ES-I3 (cell line): ENCODE data around the gene PANK4.

Source experiments
- H3K36me3 ChIP-seq: 2 replicates; pipeline ENCODE4 v1.6.1; 2013; ENCODE audit warnings: mild to moderate bottlenecking, low read length, control low read depth, moderate library complexity; ENCODE audit not compliant: insufficient read depth
- H3K4me1 ChIP-seq: 2 replicates; pipeline ENCODE4 v1.6.1; 2013; ENCODE audit warnings: mild to moderate bottlenecking, control low read depth, low read length; ENCODE audit not compliant: insufficient read depth
- H3K9ac ChIP-seq: 2 replicates; pipeline ENCODE4 v1.6.1; 2013; ENCODE audit warnings: low read depth, mild to moderate bottlenecking, low read length, moderate library complexity
- H3K9me3 ChIP-seq: 2 replicates; pipeline ENCODE4 v1.6.1; 2013; ENCODE audit warnings: mild to moderate bottlenecking, low read length, moderate library complexity; ENCODE audit not compliant: control insufficient read depth, insufficient read depth

PANK4 gene

DNA sequence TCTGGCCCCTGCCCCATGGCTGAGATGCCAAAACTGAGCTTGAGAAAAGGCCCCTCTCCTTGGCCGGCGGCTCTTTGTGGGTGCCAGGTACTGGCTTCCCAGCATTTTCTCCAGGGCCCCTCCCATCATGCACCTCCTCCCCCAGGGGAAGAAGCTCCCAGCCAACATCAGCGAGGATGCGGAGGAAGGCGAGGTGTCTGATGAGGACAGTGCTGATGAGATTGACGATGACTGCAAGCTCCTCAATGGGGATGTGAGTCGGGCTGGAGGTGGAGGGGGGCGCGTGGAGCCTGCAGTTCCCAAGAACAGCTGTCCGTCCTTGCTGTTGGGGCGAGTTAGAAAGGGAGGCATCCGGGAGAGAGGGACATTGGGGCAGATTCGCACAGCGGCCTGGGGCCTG, 36.8 kb downstream of the PANK4 start:
- H3K4me1 ChIP-seq, result no peaks in the 10 kb centered on the region
- no peaks in the 10 kb centered on the region for H3K36me3 ChIP-seq
- H3K9me3 ChIP-seq, result no peaks in the 10 kb centered on the region
- no peak overlapping the region for H3K9ac ChIP-seq

DNA sequence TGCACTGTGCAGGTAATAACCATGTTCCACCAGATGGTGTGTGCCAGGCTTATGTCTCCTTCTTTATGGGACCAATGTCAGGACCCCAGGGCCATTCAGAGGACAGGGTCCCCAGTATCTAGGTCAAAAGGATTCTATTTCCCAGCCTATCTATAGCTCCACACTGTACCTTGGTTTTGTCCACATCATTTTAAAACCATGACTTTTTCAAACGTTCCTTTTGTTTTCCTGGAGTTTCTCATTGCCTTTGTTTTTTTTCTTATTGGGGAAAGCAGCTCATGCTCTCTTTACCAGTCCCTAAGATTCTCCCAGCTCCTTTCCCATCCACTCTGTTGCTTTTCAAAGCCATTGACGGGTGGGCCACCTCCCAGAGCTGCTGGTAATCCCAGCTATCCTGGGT, 37.7 kb downstream of the PANK4 start:
- H3K4me1 ChIP-seq, result no peaks in the 10 kb centered on the region
- no peaks in the 10 kb centered on the region for H3K9me3 ChIP-seq
- H3K36me3 ChIP-seq, result no peaks in the 10 kb centered on the region
- no peak overlapping the region for H3K9ac ChIP-seq

DNA sequence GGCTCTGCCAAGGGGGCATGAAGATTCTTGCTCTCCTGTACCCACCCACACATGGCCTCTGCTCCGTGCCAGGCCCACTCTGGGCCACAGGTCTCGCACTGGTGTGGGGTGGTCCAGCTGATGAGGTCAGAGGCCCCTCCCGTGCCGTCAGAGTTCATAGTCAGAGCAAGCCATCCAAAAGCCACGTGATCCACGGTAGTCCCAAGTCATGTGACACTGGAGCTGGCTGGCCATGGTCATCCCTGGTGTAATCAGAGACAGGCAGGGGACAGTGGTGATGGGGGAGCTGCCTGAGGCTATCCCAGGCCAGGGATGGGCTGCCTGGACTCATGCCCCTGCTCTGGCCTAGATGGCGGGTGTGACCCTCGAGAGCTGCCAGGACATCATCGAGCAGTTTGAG, 39.8 kb downstream of the PANK4 start:
- Histone ChIP-seq H3K4me1 (no peaks in the 10 kb centered on the region), H3K36me3 (no peaks in the 10 kb centered on the region), H3K9me3 (no peaks in the 10 kb centered on the region), H3K9ac (no peak overlapping the region)

DNA sequence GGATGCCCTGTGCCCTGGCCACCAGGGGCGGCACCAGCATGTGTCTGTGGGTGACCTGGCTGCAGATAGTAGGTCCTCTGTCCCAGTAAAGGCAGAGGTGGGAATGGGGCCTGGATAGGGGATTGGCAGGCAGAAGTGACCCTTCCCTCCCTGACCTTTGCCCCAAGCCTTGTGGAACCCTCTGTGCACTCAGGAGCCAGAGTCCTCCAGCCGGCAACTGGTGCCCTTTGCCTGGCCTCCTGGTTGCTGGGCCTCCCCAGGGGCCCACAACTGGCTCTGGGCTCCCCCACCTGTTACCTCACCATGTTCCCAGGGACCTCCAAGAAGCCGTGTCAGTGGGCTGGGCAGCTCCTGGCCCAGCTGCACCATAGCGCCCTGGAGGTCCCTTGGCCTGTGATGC, 40.4 kb downstream of the PANK4 start:
- H3K36me3 ChIP-seq, result no peaks in the 10 kb centered on the region
- no peaks in the 10 kb centered on the region for H3K9me3 ChIP-seq
- H3K4me1 ChIP-seq, result no peaks in the 10 kb centered on the region

DNA sequence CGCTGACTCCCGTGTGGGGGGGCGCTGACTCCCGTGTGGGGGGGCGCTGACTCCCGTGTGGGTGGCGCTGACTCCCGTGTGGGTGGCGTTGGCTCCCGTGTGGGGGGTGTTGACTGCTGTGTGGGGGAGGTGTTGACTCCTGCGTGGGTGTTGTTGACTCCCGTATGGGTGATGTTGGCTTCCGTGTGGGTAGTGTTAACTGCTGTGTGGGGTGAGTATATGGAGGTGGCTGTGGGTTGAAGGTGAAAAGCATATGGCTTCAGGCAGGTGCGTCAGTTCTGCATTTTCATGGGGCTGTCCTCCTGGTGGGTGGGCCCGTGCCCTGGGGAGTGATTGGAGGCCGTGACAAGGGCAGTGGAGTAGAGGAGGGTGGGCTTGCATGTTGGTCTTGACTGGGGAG, 42.4 kb downstream of the PANK4 start:
- Histone ChIP-seq H3K9ac (no peak overlapping the region), H3K36me3 (no peaks in the 10 kb centered on the region), H3K9me3 (no peaks in the 10 kb centered on the region), H3K4me1 (no peaks in the 10 kb centered on the region)

More for the DNA sequence above, 40.4 kb downstream of the PANK4 start:
- H3K9ac ChIP-seq, result no peak overlapping the region

DNA sequence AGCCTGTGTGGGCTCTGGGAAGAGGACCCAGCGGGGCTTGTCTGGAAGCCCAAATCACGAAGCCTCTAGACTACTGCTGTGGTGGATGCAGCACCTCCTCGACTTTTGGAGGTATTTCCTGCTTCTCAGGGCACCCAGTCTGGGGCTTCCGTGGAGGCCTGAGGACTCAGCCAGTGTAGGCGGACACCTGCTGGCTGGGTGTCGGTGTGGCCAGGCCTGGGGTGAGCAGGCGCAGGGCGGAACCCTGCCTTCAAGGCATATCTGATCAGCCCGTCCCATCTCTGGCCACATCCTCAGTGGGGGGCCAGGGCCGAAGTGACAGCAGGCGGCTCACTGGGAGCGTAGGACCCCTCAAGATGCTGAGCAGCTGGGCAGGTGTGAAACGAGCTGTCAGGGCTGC, 43.4 kb downstream of the PANK4 start:
- H3K9ac ChIP-seq, result no peak overlapping the region
- no peaks in the 10 kb centered on the region; the same call in 1 of the 2 replicates for H3K4me1 ChIP-seq
- H3K9me3 ChIP-seq, result no peaks in the 10 kb centered on the region
- H3K36me3 ChIP-seq, result no peaks in the 10 kb centered on the region

DNA sequence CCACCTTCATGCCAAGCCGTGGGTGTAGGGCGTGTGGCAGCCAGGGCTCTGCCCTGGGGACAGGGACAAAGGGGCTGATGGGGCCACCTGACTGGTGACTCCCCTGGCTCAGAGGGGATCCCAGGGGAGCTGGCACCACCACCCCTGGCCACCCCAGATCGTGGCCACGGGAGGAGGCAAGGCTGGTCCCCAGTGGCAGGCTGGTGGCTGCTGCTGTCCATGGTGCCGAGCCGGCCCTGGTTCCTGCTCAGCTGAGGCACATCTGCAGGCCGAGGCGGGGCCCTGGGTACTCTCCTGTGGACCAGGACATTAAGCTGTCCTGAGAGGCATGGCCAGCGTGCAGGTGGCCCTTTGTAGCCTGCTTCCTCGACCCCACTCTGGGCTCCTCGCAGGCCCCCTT, 43.8 kb downstream of the PANK4 start:
- Histone ChIP-seq H3K9ac (no peak overlapping the region), H3K9me3 (no peaks in the 10 kb centered on the region), H3K4me1 (peaks cover 2% of the 10 kb centered on the region; the same call in 1 of the 2 replicates), H3K36me3 (no peaks in the 10 kb centered on the region)

DNA sequence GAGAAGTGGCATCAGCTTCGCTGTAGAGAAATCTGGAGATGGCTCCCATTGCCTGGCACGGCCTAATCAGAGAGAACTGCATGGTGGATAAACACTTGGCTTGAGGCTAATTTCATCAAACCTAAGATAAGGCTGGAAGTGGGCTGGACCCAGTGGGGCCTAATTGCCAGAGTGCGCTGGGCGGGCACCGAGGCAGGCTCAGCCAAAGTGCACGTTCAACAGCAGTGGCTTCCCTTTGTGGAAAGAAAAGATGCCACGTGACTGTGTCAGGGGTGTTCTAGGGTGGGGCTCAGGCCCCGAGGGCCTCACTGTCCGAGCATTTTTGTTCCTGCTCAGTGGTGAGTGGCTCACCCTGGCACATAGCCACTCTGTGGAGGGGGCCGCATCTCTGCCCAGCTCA, 44.5 kb downstream of the PANK4 start:
- no peaks in the 10 kb centered on the region for H3K36me3 ChIP-seq
- peaks cover 6% of the 10 kb centered on the region; the same call in 1 of the 2 replicates for H3K4me1 ChIP-seq
- H3K9me3 ChIP-seq, result no peaks in the 10 kb centered on the region
- H3K9ac ChIP-seq, result no peak overlapping the region

DNA sequence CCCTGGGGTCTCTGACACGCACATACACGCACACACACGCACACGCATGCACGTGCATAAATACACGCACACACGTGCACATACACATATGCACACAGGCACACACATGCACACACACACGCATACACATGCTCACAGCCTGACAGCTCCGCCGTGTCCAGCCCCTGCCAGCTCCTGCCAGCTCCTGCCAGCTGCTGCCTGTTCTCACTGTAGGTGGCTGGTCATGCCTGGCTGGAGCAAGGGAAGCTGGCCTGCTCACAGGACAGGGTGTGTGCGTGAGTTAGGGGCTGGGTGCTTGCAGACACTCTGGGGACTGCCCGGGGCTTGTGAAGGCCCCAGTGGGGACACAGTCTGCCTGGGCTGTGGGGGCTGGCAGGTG, 45.4 kb downstream of the PANK4 start:
- H3K4me1 ChIP-seq, result peaks cover 6% of the 10 kb centered on the region; the same call in 1 of the 2 replicates
- no peaks in the 10 kb centered on the region for H3K9me3 ChIP-seq
- H3K36me3 ChIP-seq, result no peaks in the 10 kb centered on the region
- no peak overlapping the region for H3K9ac ChIP-seq

DNA sequence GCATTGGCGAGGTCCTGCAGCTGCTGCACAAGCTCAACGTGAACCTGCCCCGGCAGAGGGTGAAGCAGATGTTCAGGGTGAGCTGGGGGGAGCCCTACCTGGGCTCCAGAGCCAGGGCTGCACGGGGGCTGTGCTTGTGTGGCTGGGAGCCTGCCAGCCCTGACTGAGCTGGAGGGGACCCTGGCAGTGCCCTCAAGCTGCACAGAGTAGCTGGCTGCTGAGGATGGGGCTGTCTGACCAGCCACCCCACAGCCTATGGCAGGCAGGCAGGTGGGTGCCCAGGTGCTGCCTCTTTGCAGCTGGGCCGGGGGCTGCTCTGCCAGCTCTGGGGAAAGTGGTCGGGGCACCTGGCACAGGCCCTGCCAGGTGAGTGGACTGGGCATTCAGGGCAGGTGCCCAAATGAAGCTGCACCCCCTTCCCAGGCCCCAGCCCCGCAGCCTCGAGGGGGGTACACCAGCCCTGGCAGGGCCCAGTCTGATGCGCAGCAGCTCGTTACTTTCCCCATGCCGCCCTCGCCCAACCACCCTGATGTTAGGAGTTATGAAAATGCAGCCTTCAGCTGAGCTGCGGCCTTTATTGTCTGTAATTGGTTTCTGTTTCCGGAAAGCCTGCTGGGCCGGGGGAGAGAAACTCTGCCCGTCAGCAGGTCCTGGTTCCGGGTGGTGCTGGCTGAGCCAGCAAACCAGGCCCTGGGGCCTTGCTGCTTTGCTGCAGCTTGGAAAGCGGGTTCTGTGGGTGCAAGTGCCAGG, 46.0 kb downstream of the PANK4 start:
- Histone ChIP-seq H3K36me3 (no peaks in the 10 kb centered on the region), H3K4me1 (peaks cover 6% of the 10 kb centered on the region; the same call in 1 of the 2 replicates), H3K9me3 (no peaks in the 10 kb centered on the region), H3K9ac (no peak overlapping the region)

DNA sequence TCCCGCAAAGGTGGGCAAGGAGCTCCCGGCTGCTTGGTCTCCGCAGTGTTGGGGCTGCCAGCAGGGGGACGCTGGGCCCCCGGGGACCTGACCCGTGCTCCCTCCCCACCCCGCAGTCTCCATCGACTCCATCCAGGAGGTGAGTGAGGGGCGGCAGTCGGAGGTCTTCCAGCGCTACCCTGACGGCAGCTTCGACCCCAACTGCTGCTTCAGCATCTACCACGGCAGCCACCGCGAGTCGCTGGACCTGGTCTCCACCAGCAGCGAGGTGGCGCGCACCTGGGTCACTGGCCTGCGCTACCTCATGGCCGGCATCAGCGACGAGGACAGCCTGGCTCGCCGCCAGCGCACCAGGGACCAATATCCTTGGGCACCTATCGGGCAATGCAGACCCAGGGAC, 46.8 kb downstream of the PANK4 start:
- H3K36me3 ChIP-seq, result no peaks in the 10 kb centered on the region
- no peak overlapping the region for H3K9ac ChIP-seq
- H3K9me3 ChIP-seq, result no peaks in the 10 kb centered on the region
- peaks cover 6% of the 10 kb centered on the region; the same call in 1 of the 2 replicates for H3K4me1 ChIP-seq

DNA sequence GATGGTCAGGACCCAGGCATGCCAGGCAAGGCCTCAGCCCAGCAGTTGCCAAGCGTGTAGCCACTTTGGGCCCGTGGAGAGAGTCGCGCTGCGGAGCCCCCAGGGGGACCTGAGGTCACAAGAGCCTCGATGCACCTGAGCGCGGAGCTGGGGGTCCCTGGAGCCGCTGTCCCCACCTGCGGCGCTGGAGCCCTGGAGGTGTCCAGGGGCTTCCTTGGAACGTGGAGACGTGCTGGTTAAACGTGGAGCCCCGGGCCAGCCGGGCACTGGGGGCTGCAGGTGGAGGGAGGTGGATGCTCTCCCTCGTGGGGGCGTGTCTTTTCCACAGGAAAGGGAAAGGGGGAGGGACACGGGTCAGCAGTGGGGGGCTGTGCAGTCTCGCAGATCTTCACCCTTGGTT, 47.2 kb downstream of the PANK4 start:
- no peak overlapping the region for H3K9ac ChIP-seq
- H3K9me3 ChIP-seq, result no peaks in the 10 kb centered on the region
- H3K4me1 ChIP-seq, result peaks cover 6% of the 10 kb centered on the region; the same call in 1 of the 2 replicates
- H3K36me3 ChIP-seq, result no peaks in the 10 kb centered on the region

DNA sequence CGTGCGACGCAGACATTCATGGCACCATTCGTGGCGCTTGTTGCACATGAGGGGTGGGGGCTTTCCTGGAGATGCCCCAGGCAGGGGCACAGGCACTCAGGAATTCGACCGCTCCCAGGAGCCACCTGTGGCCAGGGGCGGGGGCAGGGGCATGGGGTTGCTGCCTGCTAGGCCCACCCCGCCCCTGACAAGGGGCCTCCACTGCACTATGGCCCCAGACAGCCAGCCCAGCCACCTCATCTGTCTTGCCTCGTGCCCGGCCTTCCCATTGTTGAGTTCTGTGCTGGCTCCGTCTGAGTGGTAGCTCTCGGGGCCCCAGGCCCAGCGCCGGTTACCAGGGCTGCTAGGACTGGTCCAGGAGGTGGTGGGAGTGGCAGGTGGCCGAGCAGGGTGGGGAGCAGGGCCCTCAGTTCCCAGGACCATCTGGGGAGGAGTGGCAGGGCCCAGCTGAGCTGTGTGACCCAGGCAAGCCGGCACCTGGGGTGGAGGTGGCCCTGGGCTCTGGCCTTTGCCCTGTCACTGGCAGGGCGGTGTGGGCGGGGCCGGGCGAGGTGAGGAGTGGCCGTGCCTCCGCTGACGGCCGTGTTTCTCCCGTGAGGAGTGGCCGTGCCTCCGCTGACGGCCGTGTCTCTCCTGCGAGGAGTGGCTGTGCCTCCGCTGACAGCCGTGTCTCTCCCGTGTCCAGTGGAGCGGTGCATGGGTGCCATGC, 48.5 kb downstream of the PANK4 start:
- H3K9me3 ChIP-seq, result no peaks in the 10 kb centered on the region
- peaks cover 6% of the 10 kb centered on the region; the same call in 1 of the 2 replicates for H3K4me1 ChIP-seq
- H3K36me3 ChIP-seq, result no peaks in the 10 kb centered on the region
- no peak overlapping the region for H3K9ac ChIP-seq

DNA sequence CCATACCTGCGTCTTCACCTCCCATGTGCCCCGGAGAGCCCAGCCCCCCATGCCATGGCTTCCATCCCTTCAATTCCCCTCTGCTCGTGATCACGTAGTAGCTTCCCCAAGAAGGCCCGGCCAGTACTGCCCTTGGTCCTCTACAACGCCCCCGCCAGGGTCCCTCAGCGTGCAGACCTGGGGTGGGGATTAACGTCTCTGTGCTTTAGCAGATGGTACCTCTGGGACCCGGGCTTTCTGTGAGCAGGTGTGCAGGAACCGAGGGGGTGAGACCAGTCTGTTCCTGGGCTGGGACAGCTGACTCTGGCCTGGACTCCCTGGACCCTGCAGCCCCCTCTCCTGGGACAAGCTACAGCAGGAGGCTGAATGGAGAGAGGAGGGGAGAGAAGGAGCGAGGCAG, 49.1 kb downstream of the PANK4 start:
- Histone ChIP-seq H3K9ac (no peak overlapping the region), H3K36me3 (no peaks in the 10 kb centered on the region), H3K9me3 (no peaks in the 10 kb centered on the region), H3K4me1 (peaks cover 6% of the 10 kb centered on the region; the same call in 1 of the 2 replicates)
